ENCODE results near the gene OR51M1.
"Not testable (repeated sequence)": the region's sequence is repeated elsewhere in the genome, so short reads cannot be mapped to it uniquely, and the experiment has no call there.

OR51M1 gene

GRCh38 chr11:5383576-5383975, at the start of gene OR51M1:
Gene OR51M1, plus strand, starts transcription at chr11:5383812. Its CDS starts 5,587 bp downstream, at chr11:5389399.
- no peak for DNase-seq (ENCODE audit: low read depth)

GRCh38 chr11:5335170-5335569, 48.4 kb upstream of the OR51M1 start:
- no peak for DNase-seq (ENCODE audit: low read depth)

GRCh38 chr11:5336331-5336730, 47.3 kb upstream of the OR51M1 start:
- no peak for DNase-seq (ENCODE audit: low read depth)

- DNase-seq (ENCODE audit: low read depth): not testable (repeated sequence)
Observed at GRCh38 chr11:5337253-5337652, 46.4 kb upstream of the OR51M1 start.

- DNase-seq (ENCODE audit: low read depth): no peak
Observed at GRCh38 chr11:5339771-5340322, 43.8 kb upstream of the OR51M1 start.

- no peak for DNase-seq (ENCODE audit: low read depth)
Observed at GRCh38 chr11:5343474-5344335, 39.9 kb upstream of the OR51M1 start, which contains the start of gene OR51B5. Gene OR51B5, minus strand, starts transcription at chr11:5343524. Its CDS starts 0 bp downstream, at chr11:5343524.

- DNase-seq (ENCODE audit: low read depth): no peak
Observed at GRCh38 chr11:5345831-5346230, 37.8 kb upstream of the OR51M1 start.

- DNase-seq (ENCODE audit: low read depth): no peak
Observed at GRCh38 chr11:5348551-5349194, 34.9 kb upstream of the OR51M1 start.

- no peak for DNase-seq (ENCODE audit: low read depth)
Observed at GRCh38 chr11:5349550-5349949, 34.1 kb upstream of the OR51M1 start.

- DNase-seq (ENCODE audit: low read depth): no peak
Observed at GRCh38 chr11:5351208-5351607, 32.4 kb upstream of the OR51M1 start, which contains the start of gene OR51B6. Gene OR51B6, plus strand, starts transcription at chr11:5351508. Its CDS starts 0 bp downstream, at chr11:5351508.

- not testable (repeated sequence) for DNase-seq (ENCODE audit: low read depth)
Observed at GRCh38 chr11:5356031-5356430, 27.6 kb upstream of the OR51M1 start.

GRCh38 chr11:5362017-5362625, 21.5 kb upstream of the OR51M1 start:
- DNase-seq (ENCODE audit: low read depth): no peak

GRCh38 chr11:5363679-5364078, 19.9 kb upstream of the OR51M1 start:
- DNase-seq (ENCODE audit: low read depth): no peak

- DNase-seq (ENCODE audit: low read depth): peak; percentile 55
Observed at GRCh38 chr11:5364214-5364613, 19.4 kb upstream of the OR51M1 start.

- DNase-seq (ENCODE audit: low read depth): not testable (repeated sequence)
Observed at GRCh38 chr11:5366365-5366764, 17.2 kb upstream of the OR51M1 start.

GRCh38 chr11:5366856-5367255, 16.8 kb upstream of the OR51M1 start:
- no peak for DNase-seq (ENCODE audit: low read depth)

- peak; percentile 84 for DNase-seq (ENCODE audit: low read depth)
Observed at GRCh38 chr11:5367448-5368074, 16.1 kb upstream of the OR51M1 start.

GRCh38 chr11:5368502-5369043, 15.0 kb upstream of the OR51M1 start:
- DNase-seq (ENCODE audit: low read depth): no peak

- peak; percentile 50 for DNase-seq (ENCODE audit: low read depth)
Observed at GRCh38 chr11:5369789-5370188, 13.8 kb upstream of the OR51M1 start.

- peak; percentile 59 for DNase-seq (ENCODE audit: low read depth)
Observed at GRCh38 chr11:5380740-5381342, 2.8 kb upstream of the OR51M1 start.

GRCh38 chr11:5384335-5384734, 723 bp downstream of the OR51M1 start:
- no peak for DNase-seq (ENCODE audit: low read depth)

All from fibroblast of gingiva (primary cell).